ENCODE data around the gene BTBD9.

The BTBD9 gene

GRCh38 chr6:38370653-38371601 is 268.8 kb downstream of the BTBD9 start:
- no peak for TF ChIP-seq SUZ12 (IDR thresholded peaks at IDR 0.05; ENCODE audit: extremely low read depth, insufficient read depth, insufficient read length)
- TF ChIP-seq YY1 (IDR thresholded peaks at IDR 0.05; ENCODE audit: insufficient read depth, insufficient read length) = no peak
- no peak for TF ChIP-seq ZNF274 (IDR thresholded peaks at IDR 0.05; ENCODE audit: low read depth, low read length)
- no peak for DNase-seq (ENCODE audit: low read depth, low spot score)
- H3K27me3 ChIP-seq (ENCODE audit: insufficient read depth, insufficient read length) = no peaks in the 10 kb centered on the region
- H3K9ac ChIP-seq (ENCODE audit: insufficient read length, low read depth) = no peak overlapping the region
- H3K4me1 ChIP-seq (ENCODE audit: insufficient read depth, insufficient read length) = no peaks in the 10 kb centered on the region
- H3K4me3 ChIP-seq (ENCODE audit: insufficient read length, low read depth) = no peak overlapping the region
- H3K9me3 ChIP-seq (ENCODE audit: insufficient read depth, low read length) = no peaks in the 10 kb centered on the region
- no peaks in the 10 kb centered on the region for H3K36me3 ChIP-seq (ENCODE audit: insufficient read depth, insufficient read length, low read length)

GRCh38 chr6:38367231-38367630 is 272.5 kb downstream of the BTBD9 start:
- no peak overlapping the region for H3K4me3 ChIP-seq (ENCODE audit: insufficient read length, low read depth)
- no peak overlapping the region for H3K9ac ChIP-seq (ENCODE audit: insufficient read length, low read depth)
- no peaks in the 10 kb centered on the region for H3K36me3 ChIP-seq (ENCODE audit: insufficient read depth, insufficient read length, low read length)
- H3K4me1 ChIP-seq (ENCODE audit: insufficient read depth, insufficient read length) = no peaks in the 10 kb centered on the region
- H3K9me3 ChIP-seq (ENCODE audit: insufficient read depth, low read length) = no peaks in the 10 kb centered on the region
- DNase-seq (ENCODE audit: low read depth, low spot score) = no peak
- TF ChIP-seq SUZ12 (IDR thresholded peaks at IDR 0.05; ENCODE audit: extremely low read depth, insufficient read depth, insufficient read length) (no peak), YY1 (IDR thresholded peaks at IDR 0.05; ENCODE audit: insufficient read depth, insufficient read length) (no peak), ZNF274 (IDR thresholded peaks at IDR 0.05; ENCODE audit: low read depth, low read length) (no peak)
- H3K27me3 ChIP-seq (ENCODE audit: insufficient read depth, insufficient read length) = no peaks in the 10 kb centered on the region

GRCh38 chr6:38366234-38366633 is 273.5 kb downstream of the BTBD9 start:
- H3K4me3 ChIP-seq (ENCODE audit: insufficient read length, low read depth) = no peak overlapping the region
- DNase-seq (ENCODE audit: low read depth, low spot score) = no peak
- H3K9me3 ChIP-seq (ENCODE audit: insufficient read depth, low read length) = no peaks in the 10 kb centered on the region
- TF ChIP-seq ZNF274 (IDR thresholded peaks at IDR 0.05; ENCODE audit: low read depth, low read length) = no peak
- TF ChIP-seq YY1 (IDR thresholded peaks at IDR 0.05; ENCODE audit: insufficient read depth, insufficient read length) = no peak
- H3K4me1 ChIP-seq (ENCODE audit: insufficient read depth, insufficient read length) = no peaks in the 10 kb centered on the region
- H3K27me3 ChIP-seq (ENCODE audit: insufficient read depth, insufficient read length) = no peaks in the 10 kb centered on the region
- no peaks in the 10 kb centered on the region for H3K36me3 ChIP-seq (ENCODE audit: insufficient read depth, insufficient read length, low read length)
- H3K9ac ChIP-seq (ENCODE audit: insufficient read length, low read depth) = no peak overlapping the region

GRCh38 chr6:38364775-38365174 is 275.0 kb downstream of the BTBD9 start:
- no peak for DNase-seq (ENCODE audit: low read depth, low spot score)
- Histone ChIP-seq H3K27me3 (ENCODE audit: insufficient read depth, insufficient read length) (no peaks in the 10 kb centered on the region), H3K9me3 (ENCODE audit: insufficient read depth, low read length) (no peaks in the 10 kb centered on the region), H3K4me1 (ENCODE audit: insufficient read depth, insufficient read length) (no peaks in the 10 kb centered on the region), H3K36me3 (ENCODE audit: insufficient read depth, insufficient read length, low read length) (no peaks in the 10 kb centered on the region), H3K9ac (ENCODE audit: insufficient read length, low read depth) (no peak overlapping the region), H3K4me3 (ENCODE audit: insufficient read length, low read depth) (no peak overlapping the region)
- TF ChIP-seq SUZ12 (IDR thresholded peaks at IDR 0.05; ENCODE audit: extremely low read depth, insufficient read depth, insufficient read length) (no peak), ZNF274 (IDR thresholded peaks at IDR 0.05; ENCODE audit: low read depth, low read length) (no peak), YY1 (IDR thresholded peaks at IDR 0.05; ENCODE audit: insufficient read depth, insufficient read length) (no peak)

GRCh38 chr6:38364127-38364526 is 275.6 kb downstream of the BTBD9 start:
- H3K36me3 ChIP-seq (ENCODE audit: insufficient read depth, insufficient read length, low read length) = no peaks in the 10 kb centered on the region
- H3K27me3 ChIP-seq (ENCODE audit: insufficient read depth, insufficient read length) = no peaks in the 10 kb centered on the region
- H3K4me3 ChIP-seq (ENCODE audit: insufficient read length, low read depth) = no peak overlapping the region
- H3K4me1 ChIP-seq (ENCODE audit: insufficient read depth, insufficient read length) = no peaks in the 10 kb centered on the region
- TF ChIP-seq ZNF274 (IDR thresholded peaks at IDR 0.05; ENCODE audit: low read depth, low read length) (no peak), YY1 (IDR thresholded peaks at IDR 0.05; ENCODE audit: insufficient read depth, insufficient read length) (no peak), SUZ12 (IDR thresholded peaks at IDR 0.05; ENCODE audit: extremely low read depth, insufficient read depth, insufficient read length) (no peak)
- H3K9ac ChIP-seq (ENCODE audit: insufficient read length, low read depth) = no peak overlapping the region
- no peak for DNase-seq (ENCODE audit: low read depth, low spot score)
- no peaks in the 10 kb centered on the region for H3K9me3 ChIP-seq (ENCODE audit: insufficient read depth, low read length)

- H3K36me3 ChIP-seq (ENCODE audit: insufficient read depth, insufficient read length, low read length) = no peaks in the 10 kb centered on the region
- H3K4me1 ChIP-seq (ENCODE audit: insufficient read depth, insufficient read length) = no peaks in the 10 kb centered on the region
- TF ChIP-seq SUZ12 (IDR thresholded peaks at IDR 0.05; ENCODE audit: extremely low read depth, insufficient read depth, insufficient read length) (no peak), ZNF274 (IDR thresholded peaks at IDR 0.05; ENCODE audit: low read depth, low read length) (no peak), YY1 (IDR thresholded peaks at IDR 0.05; ENCODE audit: insufficient read depth, insufficient read length) (no peak)
- DNase-seq (ENCODE audit: low read depth, low spot score) = no peak
- no peak overlapping the region for H3K4me3 ChIP-seq (ENCODE audit: insufficient read length, low read depth)
- no peaks in the 10 kb centered on the region for H3K27me3 ChIP-seq (ENCODE audit: insufficient read depth, insufficient read length)
- H3K9ac ChIP-seq (ENCODE audit: insufficient read length, low read depth) = no peak overlapping the region
- H3K9me3 ChIP-seq (ENCODE audit: insufficient read depth, low read length) = no peaks in the 10 kb centered on the region
These were observed 284.2 kb downstream of the BTBD9 start for GRCh38 chr6:38355519-38355918.

- Histone ChIP-seq H3K9ac (ENCODE audit: insufficient read length, low read depth) (no peak overlapping the region), H3K4me3 (ENCODE audit: insufficient read length, low read depth) (no peak overlapping the region), H3K36me3 (ENCODE audit: insufficient read depth, insufficient read length, low read length) (no peaks in the 10 kb centered on the region), H3K27me3 (ENCODE audit: insufficient read depth, insufficient read length) (no peaks in the 10 kb centered on the region), H3K9me3 (ENCODE audit: insufficient read depth, low read length) (no peaks in the 10 kb centered on the region), H3K4me1 (ENCODE audit: insufficient read depth, insufficient read length) (no peaks in the 10 kb centered on the region)
- no peak for DNase-seq (ENCODE audit: low read depth, low spot score)
- TF ChIP-seq YY1 (IDR thresholded peaks at IDR 0.05; ENCODE audit: insufficient read depth, insufficient read length) (no peak), SUZ12 (IDR thresholded peaks at IDR 0.05; ENCODE audit: extremely low read depth, insufficient read depth, insufficient read length) (no peak), ZNF274 (IDR thresholded peaks at IDR 0.05; ENCODE audit: low read depth, low read length) (no peak)
These were observed 284.8 kb downstream of the BTBD9 start for GRCh38 chr6:38354905-38355304.

Data from NT2/D1 (cell line).